ENCODE measurements around the gene TRMT11. TPM values are rescaled to one million over a fixed set of nuclear protein-coding genes. Genes with fewer than 3 reads are reported as not detected.

Gene TRMT11
- 6.1 TPM for total RNA-seq (2013)
- polyA plus RNA-seq = 1 to 10 TPM; 2.1 to 3.3 (median 2.1) TPM
- 1.9 and 4.1 TPM in 2 replicates for polyA minus RNA-seq
- total RNA-seq = 1.2 to 10.6 (median 6.4) reads per million in 11 experiments

DNA sequence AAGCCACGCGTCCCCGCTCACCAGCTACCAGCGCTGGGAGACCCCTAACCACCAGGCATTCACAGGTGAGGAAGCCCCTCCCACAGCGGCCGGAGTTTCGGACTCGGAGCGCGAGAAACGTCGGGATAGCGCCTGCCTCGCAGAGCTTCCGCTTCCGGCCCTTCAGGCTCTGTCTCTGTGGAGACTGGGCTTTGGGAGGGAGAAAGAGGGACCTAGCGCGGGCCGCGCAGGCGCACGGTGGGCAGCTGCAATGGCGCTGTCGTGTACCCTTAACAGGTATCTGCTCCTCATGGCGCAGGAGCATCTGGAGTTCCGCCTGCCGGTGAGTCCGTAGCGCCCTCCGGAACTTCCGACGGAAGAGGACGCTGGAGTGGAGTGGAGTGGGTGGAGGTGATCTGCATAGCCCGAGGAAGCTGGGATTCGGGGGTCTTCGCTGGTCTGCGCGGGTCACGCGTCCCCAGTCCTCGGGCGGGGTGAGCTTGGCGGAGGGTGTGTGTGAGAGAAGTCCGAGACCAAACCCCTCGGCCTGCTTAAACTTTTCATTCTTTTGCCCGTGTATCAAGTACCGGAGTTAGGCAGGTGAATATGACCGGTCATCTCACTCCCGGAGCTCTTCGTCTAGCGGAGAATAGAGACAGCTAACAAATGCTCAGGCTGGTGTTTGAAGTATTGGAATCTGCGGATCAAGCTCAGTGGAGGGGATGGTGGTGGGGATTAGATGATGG is at the start of gene TRMT11:
Gene TRMT11, plus strand, starts transcription at position 240 of the 725 bp plus-strand sequence. Its CDS starts 11 bp downstream, at position 251.
- Mint-ChIP-seq H3K27ac (peak within 1 kb of the TSS in 1 of 7 donors; percentile 25), H3K4me3 (no peak within 1 kb of the TSS)

GRCh38 chr6:125939026-125939425 is 47.3 kb upstream of the TRMT11 start:
- peaks cover 8% of the 10 kb centered on the region for H3K4me1 Mint-ChIP-seq
- peaks cover 0 to 3% (median 0%) of the 10 kb centered on the region in 7 donors for H3K9me3 Mint-ChIP-seq
- no peak overlapping the region for H3K27ac Mint-ChIP-seq
- H3K9me3 ChIP-seq (replicated peaks in 1 of 2; ENCODE audit: control insufficient read depth in 1 of 2, insufficient read depth in 1 of 2, low read length in 2 of 2) = no peaks in the 10 kb centered on the region
- H4K20me1 ChIP-seq (ENCODE audit: insufficient read depth, low read length) = no peaks in the 10 kb centered on the region
- H3K4me3 ChIP-seq (replicated peaks in 1 of 3; ENCODE audit: low read depth in 2 of 3, low read length in 3 of 3) = no peak overlapping the region
- 62% methylated on average over 1 of the region's 1 CpG for WGBS (ENCODE audit: insufficient coverage)
- no peaks in the 10 kb centered on the region for H3K27me3 ChIP-seq (ENCODE audit: control insufficient read depth in 2 of 2, insufficient read depth in 2 of 2, low read length in 2 of 2)
- no peak overlapping the region for H3K4me2 ChIP-seq (replicated peaks; ENCODE audit: extremely low read depth, low read length, poor library complexity, severe bottlenecking)
- no peak for TF ChIP-seq CTCF (IDR thresholded peaks at IDR 0.05)
- H3K27ac ChIP-seq (ENCODE audit: low read depth in 1 of 2, low read length in 2 of 2) = no peak overlapping the region
- no peak overlapping the region for H3K9ac ChIP-seq (ENCODE audit: insufficient read depth, low read length, poor library complexity, severe bottlenecking)
- H3K36me3 ChIP-seq (replicated peaks in 1 of 2; ENCODE audit: control insufficient read depth in 1 of 2, insufficient read depth in 2 of 2, low read length in 2 of 2) = no peaks in the 10 kb centered on the region
- H2AFZ ChIP-seq (ENCODE audit: insufficient read depth, low read depth, low read length, poor library complexity, severe bottlenecking) = no peak overlapping the region
- intact Hi-C loops (cut with micrococcal nuclease) = no loop called here
- no peaks in the 10 kb centered on the region for H3K36me3 Mint-ChIP-seq
- H3K4me3 Mint-ChIP-seq = no peak overlapping the region
- no peaks in the 10 kb centered on the region for H3K79me2 ChIP-seq (ENCODE audit: insufficient read depth, low read length)
- H3K4me1 ChIP-seq (ENCODE audit: control insufficient read depth in 1 of 2, insufficient read depth in 2 of 2, low read length in 2 of 2) = peaks cover 0 to 3% of the 10 kb centered on the region in 2 donors
- no peak for DNase-seq
- H3K27me3 Mint-ChIP-seq (ENCODE audit: low read depth in 3 of 3) = peaks cover 0 to 2% (median 2%) of the 10 kb centered on the region in 3 donors

More for the DNA sequence above, at the start of gene TRMT11:
- Histone ChIP-seq H3K27me3 (ENCODE audit: control insufficient read depth in 2 of 2, insufficient read depth in 2 of 2, low read length in 2 of 2) (no peaks in the 10 kb centered on the region), H3K4me3 (replicated peaks in 1 of 3; ENCODE audit: low read depth in 2 of 3, low read length in 3 of 3) (peak within 1 kb of the TSS; percentile 87 to 88 (median 88)), H3K36me3 (replicated peaks in 1 of 2; ENCODE audit: control insufficient read depth in 1 of 2, insufficient read depth in 2 of 2, low read length in 2 of 2) (peaks cover 4 to 14% of the 10 kb centered on the region in 2 donors), H3K4me1 (ENCODE audit: control insufficient read depth in 1 of 2, insufficient read depth in 2 of 2, low read length in 2 of 2) (peaks cover 15 to 16% of the 10 kb centered on the region in 2 donors), H4K20me1 (ENCODE audit: insufficient read depth, low read length) (no peaks in the 10 kb centered on the region), H3K4me2 (replicated peaks; ENCODE audit: extremely low read depth, low read length, poor library complexity, severe bottlenecking) (peak within 1 kb of the TSS; percentile 88), H3K79me2 (ENCODE audit: insufficient read depth, low read length) (peaks cover 16% of the 10 kb centered on the region), H2AFZ (ENCODE audit: insufficient read depth, low read depth, low read length, poor library complexity, severe bottlenecking) (peak within 1 kb of the TSS; percentile 89), H3K27ac (ENCODE audit: low read depth in 1 of 2, low read length in 2 of 2) (peak within 1 kb of the TSS in 1 of 2 donors; percentile 56), H3K9ac (ENCODE audit: insufficient read depth, low read length, poor library complexity, severe bottlenecking) (peak within 1 kb of the TSS; percentile 69), H3K9me3 (replicated peaks in 1 of 2; ENCODE audit: control insufficient read depth in 1 of 2, insufficient read depth in 1 of 2, low read length in 2 of 2) (no peaks in the 10 kb centered on the region)
- under 1% methylated on average over 31 of the region's 52 CpGs for WGBS (ENCODE audit: insufficient coverage)
- Mint-ChIP-seq H3K36me3 (no peaks in the 10 kb centered on the region), H3K4me1 (peaks cover 8% of the 10 kb centered on the region), H3K9me3 (no peaks in the 10 kb centered on the region), H3K27me3 (ENCODE audit: low read depth in 3 of 3) (no peaks in the 10 kb centered on the region)
- DNase-seq = peak; percentile 56 to 74 (median 71)
- intact Hi-C loops (cut with micrococcal nuclease) = loop anchor here (5.0 to 10.0 kb wide), 2 partner anchors 672 to 1126 kb away; no protein-coding TSS in a partner anchor
- TF ChIP-seq CTCF (IDR thresholded peaks at IDR 0.05) = no peak
